DND-41 (cell line): ENCODE results near the gene VAV2.

Source experiments
- ATAC-seq: fragments of 200-7000 bp; cut with Tn5 transposase; 3 replicates; pipeline ENCODE4 v1.9.1; 2021; ENCODE audit warnings: low read depth; ENCODE audit not compliant: insufficient read depth
- DNase-seq: peaks from one replicate; pipeline ENCODE4 v3.0.0-alpha.2; 2020
- H2AFZ ChIP-seq: 2 replicates; pipeline ENCODE4 v1.6.0; 2012; ENCODE audit warnings: low read depth, low read length
- H3K27ac ChIP-seq: 2 replicates; pipeline ENCODE4 v1.5.1; 2012; ENCODE audit warnings: low read length, inconsistent platforms
- H3K27me3 ChIP-seq: fragments of 200-600 bp; sonication (generic); 2 replicates; pipeline ENCODE4 v1.6.0; 2012; ENCODE audit warnings: low read length, mild to moderate bottlenecking, inconsistent platforms; ENCODE audit not compliant: insufficient read depth, poor library complexity
- H3K36me3 ChIP-seq: 2 replicates; pipeline ENCODE4 v1.5.1; 2012; ENCODE audit warnings: low read length, inconsistent platforms; ENCODE audit not compliant: insufficient read depth
- H3K4me1 ChIP-seq: 2 replicates; pipeline ENCODE4 v1.5.1; 2012; ENCODE audit warnings: mild to moderate bottlenecking, low read length; ENCODE audit not compliant: insufficient read depth
- H3K4me2 ChIP-seq: 2 replicates; pipeline ENCODE4 v1.6.0; 2012; ENCODE audit warnings: mild to moderate bottlenecking, moderate library complexity, low read length, inconsistent platforms; ENCODE audit not compliant: insufficient read depth
- H3K4me3 ChIP-seq, 2 experiments: fragments of 200-600 bp in 1 of 2; shearing (Covaris generic) in 1 of 2; 2 replicates each; pipeline ENCODE4 v1.5.1; 2012 to 2016; ENCODE audit warnings: inconsistent platforms in 2 of 2, low read length in 2 of 2, mild to moderate bottlenecking in 2 of 2, low read depth in 1 of 2, moderate library complexity in 1 of 2
- H3K79me2 ChIP-seq: 2 replicates; pipeline ENCODE4 v1.6.0; 2012; ENCODE audit warnings: low read length, inconsistent platforms; ENCODE audit not compliant: insufficient read depth
- H3K9ac ChIP-seq: 2 replicates; pipeline ENCODE4 v1.6.0; 2012; ENCODE audit warnings: low read depth, mild to moderate bottlenecking, inconsistent platforms, low read length, moderate library complexity
- H3K9me3 ChIP-seq: 2 replicates; pipeline ENCODE4 v1.5.1; 2012; ENCODE audit warnings: low read length, moderate library complexity, mild to moderate bottlenecking, inconsistent platforms; ENCODE audit not compliant: insufficient read depth, severe bottlenecking
- H4K20me1 ChIP-seq: 2 replicates; pipeline ENCODE4 v1.6.0; 2012; ENCODE audit warnings: low read length; ENCODE audit not compliant: insufficient read depth
- CTCF ChIP-seq: IDR thresholded peaks from 2 replicates; pipeline ENCODE4 v1.5.1; 2012; ENCODE audit warnings: borderline replicate concordance, low read length, moderate library complexity, mild to moderate bottlenecking; ENCODE audit not compliant: poor library complexity, severe bottlenecking; ENCODE audit errors: extremely low read depth
- EZH2 ChIP-seq: IDR thresholded peaks from 3 replicates; pipeline ENCODE4 v1.6.1; 2012; ENCODE audit warnings: borderline replicate concordance, low read depth, mild to moderate bottlenecking, moderate library complexity, low read length, inconsistent platforms; ENCODE audit not compliant: severe bottlenecking

VAV2 gene

GRCh38 chr9:133799106-133799505, 193.0 kb downstream of the VAV2 start:
- no peaks in the 10 kb centered on the region for H3K27me3 ChIP-seq
- no peak overlapping the region for H3K27ac ChIP-seq
- no peak for DNase-seq
- H3K79me2 ChIP-seq, result no peaks in the 10 kb centered on the region
- H3K4me3 ChIP-seq, result no peak overlapping the region
- ATAC-seq, result no peak
- H3K4me2 ChIP-seq, result no peak overlapping the region
- TF ChIP-seq CTCF (no peak), EZH2 (no peak)
- H3K4me1 ChIP-seq, result no peaks in the 10 kb centered on the region
- H3K9me3 ChIP-seq, result no peaks in the 10 kb centered on the region
- no peak overlapping the region for H2AFZ ChIP-seq
- no peak overlapping the region for H3K9ac ChIP-seq
- no peaks in the 10 kb centered on the region for H3K36me3 ChIP-seq
- no peaks in the 10 kb centered on the region; the same call in 1 of the 2 replicates for H4K20me1 ChIP-seq

GRCh38 chr9:133798160-133798559, 194.0 kb downstream of the VAV2 start:
- no peak for TF ChIP-seq EZH2
- no peak for TF ChIP-seq CTCF
- Histone ChIP-seq H3K4me3 (no peak overlapping the region), H4K20me1 (no peaks in the 10 kb centered on the region; the same call in 1 of the 2 replicates), H3K9me3 (no peaks in the 10 kb centered on the region), H2AFZ (no peak overlapping the region), H3K36me3 (no peaks in the 10 kb centered on the region), H3K9ac (no peak overlapping the region), H3K79me2 (no peaks in the 10 kb centered on the region), H3K4me2 (no peak overlapping the region), H3K4me1 (no peaks in the 10 kb centered on the region), H3K27me3 (no peaks in the 10 kb centered on the region), H3K27ac (no peak overlapping the region)
- DNase-seq (no peak), ATAC-seq (no peak)

GRCh38 chr9:133797406-133798105, 194.6 kb downstream of the VAV2 start:
- TF ChIP-seq CTCF, result no peak
- Histone ChIP-seq H3K27ac (no peak overlapping the region), H3K4me2 (no peak overlapping the region), H3K27me3 (no peaks in the 10 kb centered on the region), H3K9me3 (no peaks in the 10 kb centered on the region), H3K4me1 (no peaks in the 10 kb centered on the region), H4K20me1 (no peaks in the 10 kb centered on the region; the same call in 1 of the 2 replicates), H3K9ac (no peak overlapping the region), H3K36me3 (no peaks in the 10 kb centered on the region), H3K79me2 (no peaks in the 10 kb centered on the region), H3K4me3 (no peak overlapping the region), H2AFZ (no peak overlapping the region)
- no peak for DNase-seq
- ATAC-seq, result no peak
